Effector memory CD4-positive, alpha-beta T cell (primary cell): ENCODE results near the gene PSME3IP1.

Experiments used
- DNase-seq, 3 donors: peaks; one replicate each; pipeline ENCODE4 v3.0.0-alpha.2; 2020
- H3K27ac ChIP-seq: 2 replicates; pipeline ENCODE4 v1.7.0; 2013; ENCODE audit warnings: mild to moderate bottlenecking, low read length, moderate library complexity; ENCODE audit not compliant: insufficient read depth, poor library complexity, severe bottlenecking
- H3K27me3 ChIP-seq: replicated peaks from 2 replicates; pipeline ENCODE4 v1.7.0; 2013; ENCODE audit warnings: mild to moderate bottlenecking, low read length; ENCODE audit not compliant: insufficient read depth, control insufficient read depth, poor library complexity, severe bottlenecking
- H3K36me3 ChIP-seq: 2 replicates; pipeline ENCODE4 v1.7.0; 2013; ENCODE audit warnings: mild to moderate bottlenecking, low read length, moderate library complexity; ENCODE audit not compliant: control insufficient read depth, insufficient read depth
- H3K4me1 ChIP-seq: 2 replicates; pipeline ENCODE4 v1.7.0; 2013; ENCODE audit warnings: low read length, mild to moderate bottlenecking; ENCODE audit not compliant: control insufficient read depth, insufficient read depth, poor library complexity, severe bottlenecking
- H3K4me3 ChIP-seq: 2 replicates; pipeline ENCODE4 v1.7.0; 2013; ENCODE audit warnings: low read length, low read depth, mild to moderate bottlenecking; ENCODE audit not compliant: insufficient read depth, poor library complexity, severe bottlenecking
- H3K9me3 ChIP-seq: 2 replicates; pipeline ENCODE4 v1.7.0; 2013; ENCODE audit warnings: mild to moderate bottlenecking, low read length, moderate library complexity; ENCODE audit not compliant: control insufficient read depth

The PSME3IP1 gene

DNA sequence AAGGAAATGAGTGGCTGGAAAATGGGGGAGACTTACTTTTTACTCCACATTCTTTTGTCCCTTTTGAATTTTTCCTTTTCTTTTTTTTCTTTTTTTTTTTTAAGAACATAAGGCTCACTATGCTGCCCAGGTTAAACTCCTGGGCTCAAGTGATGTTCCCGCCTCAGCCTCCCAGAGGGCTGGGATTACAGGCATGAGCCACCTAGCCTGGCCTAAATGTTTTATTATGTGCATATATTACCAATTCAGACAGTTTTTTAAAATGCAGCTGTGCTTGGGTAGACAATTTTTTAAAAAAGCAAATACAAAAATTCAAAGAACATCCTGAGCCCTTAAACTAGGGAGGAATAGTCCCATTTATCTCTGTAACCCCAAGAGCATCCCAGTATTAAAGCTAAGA lies 28.3 kb downstream of the PSME3IP1 start:
- Histone ChIP-seq H3K4me3 (no peak overlapping the region), H3K4me1 (no peaks in the 10 kb centered on the region), H3K27me3 (no peaks in the 10 kb centered on the region), H3K27ac (no peak overlapping the region), H3K9me3 (no peaks in the 10 kb centered on the region), H3K36me3 (peaks cover 45% of the 10 kb centered on the region)
- no peak for DNase-seq

DNA sequence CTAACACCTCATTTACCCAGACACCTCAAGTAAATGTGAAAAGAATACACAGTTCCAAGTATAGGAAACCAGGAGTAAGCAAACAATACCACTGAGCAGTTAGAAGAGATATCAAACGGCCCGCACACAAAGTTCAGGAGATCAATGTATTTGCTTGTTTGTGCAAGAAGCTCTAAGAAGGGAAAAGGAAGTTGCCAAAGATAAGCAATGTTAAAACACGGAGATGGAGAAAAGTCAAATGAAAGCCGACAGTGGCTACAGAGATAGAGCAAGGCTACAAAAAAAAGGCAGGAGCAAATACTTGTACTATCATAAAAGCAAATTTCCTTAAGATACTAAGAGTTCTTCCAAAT lies 29.5 kb downstream of the PSME3IP1 start:
- no peaks in the 10 kb centered on the region for H3K9me3 ChIP-seq
- H3K27me3 ChIP-seq, result no peaks in the 10 kb centered on the region
- no peaks in the 10 kb centered on the region for H3K4me1 ChIP-seq
- no peak overlapping the region for H3K4me3 ChIP-seq
- H3K36me3 ChIP-seq, result peaks cover 38% of the 10 kb centered on the region
- no peak overlapping the region for H3K27ac ChIP-seq
- DNase-seq, result no peak

DNA sequence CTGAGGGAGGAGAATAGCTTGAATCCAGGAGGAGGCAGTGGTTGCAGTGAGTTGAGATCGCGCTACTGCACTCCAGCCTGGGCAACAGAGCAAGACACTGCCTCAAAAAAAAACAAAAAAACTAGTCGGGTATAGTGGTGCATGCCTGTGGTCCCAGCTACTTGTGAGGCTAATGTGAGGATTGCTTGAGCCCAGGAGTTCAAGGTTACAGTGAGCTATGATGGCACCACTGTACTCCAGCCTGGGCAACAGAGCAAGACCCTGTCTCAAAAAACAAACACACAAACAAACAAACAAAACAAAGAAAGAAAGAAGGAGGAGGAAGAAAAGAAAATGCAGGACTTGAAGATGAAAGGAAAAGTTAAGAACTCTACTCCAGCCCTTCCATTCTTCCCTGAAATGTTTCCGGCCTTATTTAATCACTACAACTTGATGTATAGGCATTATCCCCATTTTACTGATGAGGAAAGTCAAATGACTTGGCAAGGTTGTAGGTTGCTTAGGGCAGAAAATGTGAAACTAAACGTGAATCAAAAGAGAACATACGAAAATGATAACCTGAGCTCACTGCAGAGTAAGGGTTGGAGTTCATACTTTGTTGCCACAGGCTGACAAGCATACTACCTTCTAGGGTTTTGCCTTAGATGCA lies 30.0 kb downstream of the PSME3IP1 start:
- Histone ChIP-seq H3K9me3 (no peaks in the 10 kb centered on the region), H3K4me1 (no peaks in the 10 kb centered on the region), H3K36me3 (peaks cover 38% of the 10 kb centered on the region), H3K27ac (no peak overlapping the region), H3K27me3 (no peaks in the 10 kb centered on the region), H3K4me3 (no peak overlapping the region)
- DNase-seq, result no peak

DNA sequence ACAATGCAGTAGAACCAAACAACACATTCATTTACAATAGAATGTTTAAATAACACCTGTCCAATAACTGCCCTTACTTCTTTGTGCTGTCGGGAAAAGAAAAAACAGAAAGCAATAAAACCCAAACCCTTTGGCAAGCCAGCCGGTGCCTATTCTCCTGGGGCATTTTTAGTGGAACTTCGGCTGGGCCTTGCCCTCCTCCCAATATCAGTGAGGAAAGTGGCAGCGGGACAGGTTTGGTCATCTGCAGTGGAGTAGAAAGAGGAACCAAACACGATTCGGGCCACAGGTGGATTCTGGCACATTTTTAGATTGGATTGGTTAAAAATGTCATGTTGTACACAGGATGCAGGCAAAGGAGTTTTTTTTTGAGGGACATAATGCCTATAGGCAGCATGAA lies 32.0 kb downstream of the PSME3IP1 start:
- Histone ChIP-seq H3K27me3 (no peaks in the 10 kb centered on the region), H3K36me3 (peaks cover 37% of the 10 kb centered on the region), H3K9me3 (no peaks in the 10 kb centered on the region), H3K4me1 (no peaks in the 10 kb centered on the region), H3K4me3 (no peak overlapping the region), H3K27ac (no peak overlapping the region)
- no peak for DNase-seq

DNA sequence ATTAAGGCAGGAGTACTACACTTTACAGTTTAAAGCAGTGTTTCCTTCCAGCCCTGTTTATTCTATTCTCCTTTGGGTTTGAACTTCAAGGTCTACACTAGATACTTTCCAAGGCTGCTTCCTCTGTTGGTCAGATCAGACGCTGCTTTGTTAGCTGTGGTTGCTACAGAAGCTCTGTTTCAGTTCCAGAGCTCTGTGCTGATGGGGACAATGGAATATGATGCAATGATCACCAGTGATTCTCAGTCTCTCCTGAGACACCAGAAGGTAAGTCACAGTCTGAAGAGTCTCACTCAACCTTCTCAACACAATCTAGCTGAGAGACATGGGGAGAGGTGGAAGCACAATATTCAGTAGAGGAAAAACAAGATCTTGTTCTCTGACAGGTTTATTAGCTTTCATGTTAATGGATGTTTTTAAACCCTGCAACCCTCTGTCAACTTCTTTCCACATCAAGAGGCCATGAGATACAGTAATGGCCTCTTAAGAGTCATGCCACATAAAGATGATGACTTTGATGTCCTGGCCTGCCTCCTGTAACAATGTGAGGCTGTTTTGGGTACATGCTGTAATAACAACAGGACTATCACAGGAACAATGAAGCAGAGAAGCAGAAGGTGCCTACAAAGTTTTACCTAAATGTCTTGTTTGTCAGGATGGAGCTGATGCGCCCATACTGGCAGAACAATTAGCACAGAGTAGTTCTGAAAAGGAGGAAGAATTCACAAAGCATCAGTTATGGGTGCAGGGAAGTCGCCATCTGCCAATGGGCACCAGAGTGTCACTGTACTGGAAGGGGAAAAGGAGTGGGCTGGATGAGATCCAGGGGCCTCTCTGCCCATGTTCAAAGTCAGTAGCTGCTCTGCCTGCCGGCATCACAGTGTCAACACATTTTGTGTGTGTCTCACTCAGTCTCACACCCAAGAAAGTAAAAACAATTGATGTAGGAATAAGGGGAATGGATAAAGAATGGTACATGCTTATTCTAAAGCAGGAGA lies 33.4 kb downstream of the PSME3IP1 start:
- Histone ChIP-seq H3K4me1 (no peaks in the 10 kb centered on the region), H3K27me3 (no peaks in the 10 kb centered on the region), H3K36me3 (peaks cover 31% of the 10 kb centered on the region), H3K4me3 (no peak overlapping the region), H3K27ac (no peak overlapping the region), H3K9me3 (no peaks in the 10 kb centered on the region)
- no peak for DNase-seq

DNA sequence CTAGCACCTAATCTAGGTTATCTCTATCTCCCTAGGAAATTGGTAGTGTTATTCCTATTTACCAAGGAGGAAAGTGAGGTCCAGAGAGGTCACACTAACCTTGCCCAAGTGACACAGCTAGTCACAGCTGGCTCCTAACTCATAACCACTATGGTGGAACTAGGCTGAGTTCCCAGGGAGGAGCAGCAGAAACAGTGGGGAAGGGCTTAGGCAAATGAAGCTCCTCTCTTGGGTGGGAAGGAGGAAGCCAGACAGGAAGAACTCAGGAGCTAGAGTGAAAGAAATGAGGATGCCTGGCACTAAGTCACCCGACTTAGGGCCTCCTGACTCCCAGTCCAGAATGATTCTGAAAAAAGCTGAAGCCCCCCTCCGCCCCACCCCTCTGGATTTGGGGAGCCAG lies 34.5 kb downstream of the PSME3IP1 start:
- Histone ChIP-seq H3K36me3 (peaks cover 31% of the 10 kb centered on the region), H3K27me3 (no peaks in the 10 kb centered on the region), H3K9me3 (no peaks in the 10 kb centered on the region), H3K4me3 (no peak overlapping the region), H3K27ac (no peak overlapping the region), H3K4me1 (no peaks in the 10 kb centered on the region)
- no peak for DNase-seq

DNA sequence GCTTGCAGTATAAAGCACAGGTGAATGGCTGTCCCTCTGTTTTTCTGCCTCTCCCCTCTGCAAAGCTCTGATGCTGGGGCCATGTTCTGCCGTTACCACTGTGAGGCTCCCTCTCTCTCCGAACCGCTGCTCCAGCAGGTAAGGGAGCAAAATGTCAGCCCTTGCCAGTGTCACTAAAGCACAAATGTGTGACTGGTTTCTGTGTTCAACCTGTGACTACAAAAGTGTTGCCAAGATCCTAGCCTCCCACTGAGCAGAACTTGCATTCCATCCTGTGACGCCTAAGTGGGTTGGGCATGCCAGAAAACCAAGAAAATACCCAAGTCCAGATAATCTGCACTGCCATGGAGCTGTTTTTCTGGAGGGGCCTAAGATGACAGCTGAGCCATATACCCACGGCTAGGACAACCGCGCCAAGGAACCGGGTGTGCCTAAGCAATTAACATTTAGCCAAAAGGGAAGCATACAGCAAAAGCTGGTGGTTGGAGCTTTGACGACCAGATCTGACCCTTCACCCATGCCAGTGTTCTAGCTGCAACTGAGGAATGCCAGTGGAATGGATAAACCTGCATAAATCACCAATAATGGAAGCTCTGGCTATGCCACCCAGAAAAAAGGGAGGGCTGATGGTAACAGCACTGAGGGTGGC lies 35.0 kb downstream of the PSME3IP1 start:
- Histone ChIP-seq H3K27me3 (no peaks in the 10 kb centered on the region), H3K4me3 (no peak overlapping the region), H3K4me1 (no peaks in the 10 kb centered on the region), H3K9me3 (no peaks in the 10 kb centered on the region), H3K36me3 (peaks cover 31% of the 10 kb centered on the region), H3K27ac (no peak overlapping the region)
- DNase-seq, result no peak

DNA sequence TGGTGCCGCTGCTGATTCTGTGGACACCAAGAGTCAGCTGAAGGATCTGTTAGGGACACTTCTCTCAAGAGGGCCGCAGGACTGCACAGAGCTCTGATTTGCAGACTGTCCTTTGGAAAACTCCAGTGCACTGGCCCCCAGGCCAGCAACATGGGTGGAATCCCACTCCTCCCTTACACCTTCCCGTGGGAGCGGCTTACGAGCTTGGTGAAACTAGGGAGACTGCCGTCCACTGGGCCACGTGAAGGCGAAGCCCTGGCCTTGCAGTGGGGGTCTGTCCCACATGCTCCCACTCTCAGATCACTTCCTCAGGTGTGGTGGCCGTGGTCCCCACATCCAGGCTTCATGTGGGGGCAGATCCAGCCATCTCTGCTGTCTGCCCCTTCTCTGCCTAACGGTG lies 36.4 kb downstream of the PSME3IP1 start:
- Histone ChIP-seq H3K4me1 (no peaks in the 10 kb centered on the region), H3K27ac (no peak overlapping the region)

DNA sequence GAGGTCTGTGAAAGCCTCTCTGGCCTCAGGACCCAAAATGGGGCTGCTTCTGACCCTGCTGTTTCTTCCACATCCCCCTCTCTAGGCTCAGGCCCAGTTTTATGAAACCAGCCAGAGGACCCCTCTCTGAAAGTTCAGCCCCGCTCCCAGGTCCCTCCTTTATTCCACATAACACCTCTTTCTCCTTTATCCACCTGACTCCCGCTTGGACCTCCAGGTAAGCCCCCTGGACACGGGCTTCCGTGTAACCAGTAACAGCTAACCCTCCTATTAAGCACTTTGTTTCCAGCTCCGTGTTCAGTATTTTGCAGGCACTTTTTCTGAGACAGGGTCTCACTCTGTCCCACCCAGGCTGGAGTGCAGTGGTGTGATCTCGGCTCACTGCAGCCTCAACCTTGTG lies 37.4 kb downstream of the PSME3IP1 start:
- Histone ChIP-seq H3K4me3 (no peak overlapping the region), H3K4me1 (no peaks in the 10 kb centered on the region), H3K36me3 (peaks cover 8% of the 10 kb centered on the region), H3K9me3 (no peaks in the 10 kb centered on the region), H3K27ac (no peak overlapping the region), H3K27me3 (no peaks in the 10 kb centered on the region)
- no peak for DNase-seq

More for the DNA sequence above, 36.4 kb downstream of the PSME3IP1 start:
- no peaks in the 10 kb centered on the region for H3K9me3 ChIP-seq
- H3K36me3 ChIP-seq, result peaks cover 17% of the 10 kb centered on the region
- no peak overlapping the region for H3K4me3 ChIP-seq
- no peak for DNase-seq
- no peaks in the 10 kb centered on the region for H3K27me3 ChIP-seq
